CD4-positive, alpha-beta T cell (primary cell): Measurements from ENCODE around the gene GAB3. TPM values are rescaled to one million over a fixed set of nuclear protein-coding genes. Genes with fewer than 3 reads are reported as not detected.

Experiments used
- ATAC-seq: fragments of 200-7000 bp; cut with Tn5 transposase; one replicate; pipeline ENCODE4 v1.10.0; 2022; ENCODE audit warnings: mild to moderate bottlenecking; ENCODE audit not compliant: poor library complexity
- CTCF ChIA-PET: fragments of 350-600 bp; sonication (Branson Sonifier 250); formaldehyde crosslinking; loops from one replicate; lab custom pipeline; 2021; ENCODE audit warnings: antibody characterized with exemption, inconsistent platforms; lab: Charles Lee
- POLR2A ChIA-PET: fragments of 350-600 bp; sonication (Branson Sonifier 250); formaldehyde crosslinking; loops from one replicate; lab custom pipeline; 2021; ENCODE audit warnings: antibody characterized with exemption, inconsistent platforms; lab: Charles Lee
- DNase-seq, 14 experiments: peaks; one replicate each; pipeline ENCODE4 v3.0.0-alpha.2; 2013 to 2020; ENCODE audit warnings: mixed read lengths in 2 of 14
- H3K27ac ChIP-seq, 2 donors: one replicate each; pipeline versions ENCODE4 v1.5.1 to v1.7.0; 2013; ENCODE audit warnings: low read length in 2 of 2, low read depth in 1 of 2, mild to moderate bottlenecking in 1 of 2
- H3K27me3 ChIP-seq, 2 experiments: 1 replicate in 1 of 2; 2 replicates in 1 of 2; pipeline versions ENCODE4 v1.6.1 to v1.7.0; 2013; ENCODE audit warnings: low read length in 2 of 2, control low read depth in 1 of 2, mild to moderate bottlenecking in 1 of 2, moderate library complexity in 1 of 2; ENCODE audit not compliant: insufficient read depth in 2 of 2, control insufficient read depth in 1 of 2
- H3K36me3 ChIP-seq: one replicate; pipeline ENCODE4 v1.6.1; 2013; ENCODE audit warnings: low read length, control low read depth; ENCODE audit not compliant: insufficient read depth
- H3K4me1 ChIP-seq: one replicate; pipeline ENCODE4 v1.6.1; 2013; ENCODE audit warnings: low read length, control low read depth; ENCODE audit not compliant: insufficient read depth
- H3K4me3 ChIP-seq: one replicate; pipeline ENCODE4 v1.5.1; 2013; ENCODE audit warnings: mild to moderate bottlenecking, low read length, moderate library complexity
- H3K9me3 ChIP-seq, 2 experiments: 1 replicate in 1 of 2; 2 replicates in 1 of 2; pipeline versions ENCODE4 v1.6.1 to v1.7.0; 2013; ENCODE audit warnings: low read length in 2 of 2, mild to moderate bottlenecking in 2 of 2, control low read depth in 1 of 2, moderate library complexity in 1 of 2; ENCODE audit not compliant: control insufficient read depth in 1 of 2, insufficient read depth in 1 of 2
- H3K27ac Mint-ChIP-seq: one replicate; pipeline ENCODE4 v1.8.0; 2020; ENCODE audit warnings: mixed read lengths
- H3K27me3 Mint-ChIP-seq: one replicate; pipeline ENCODE4 v1.8.0; 2021; ENCODE audit warnings: mixed read lengths
- H3K36me3 Mint-ChIP-seq: one replicate; pipeline ENCODE4 v1.8.0; 2021; ENCODE audit warnings: low read depth, mixed read lengths
- H3K4me1 Mint-ChIP-seq: one replicate; pipeline ENCODE4 v1.8.0; 2021; ENCODE audit warnings: low read depth, mixed read lengths
- H3K4me3 Mint-ChIP-seq: one replicate; pipeline ENCODE4 v1.8.0; 2020; ENCODE audit warnings: mild to moderate bottlenecking, mixed read lengths
- H3K9me3 Mint-ChIP-seq: one replicate; pipeline ENCODE4 v1.8.0; 2020; ENCODE audit warnings: mixed read lengths
- intact Hi-C, 2 experiments: fragments of 100-400 bp; cut with DNase I in 1 of 2; cut with micrococcal nuclease in 1 of 2; formaldehyde crosslinking; loops; one replicate each; pipeline versions ENCODE4 v1.15.1 to v1.9.0; 2023 to 2025; cut with DNase I, micrococcal nuclease
- total RNA-seq, 174 experiments: library from RNA in 2 of 174; stranded (reverse) in 2 of 174; gene quantifications; one replicate each; pipeline ENCODE4 v1.2.3 and lab custom pipeline; 2021 to 2026
- TF ChIP-seq, protein P1 (sequence below): fragments of 200-600 bp; IDR thresholded peaks from one replicate; pipeline ENCODE4 v1.8.0; 2022; ENCODE audit warnings: antibody characterized with exemption, mild to moderate bottlenecking

GAB3 gene
- total RNA-seq, 2 experiments from 2014 or later = 3.4 to 3.5 TPM

DNA sequence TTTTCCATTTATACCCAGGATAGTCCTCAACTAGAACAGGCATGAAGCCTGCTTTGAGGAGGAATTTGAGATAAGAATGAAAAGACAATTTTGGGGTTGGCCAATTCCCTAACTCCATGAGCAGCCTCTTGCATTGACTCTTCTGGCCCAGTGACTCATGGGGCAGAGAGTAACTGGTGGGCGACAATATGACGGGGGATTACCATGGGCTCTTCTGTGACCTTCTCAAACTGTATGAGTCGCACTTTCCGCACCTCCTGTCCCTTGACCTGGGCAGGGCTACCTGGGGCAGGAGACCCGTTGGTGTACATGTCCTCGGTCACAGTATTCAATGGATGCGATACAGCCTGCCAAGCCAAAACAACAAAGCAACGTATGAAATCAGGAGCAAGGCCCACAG is 41.1 kb upstream of the GAB3 start:
- ChIA-PET CTCF (no interaction called here), POLR2A (no interaction called here)
- Histone ChIP-seq H3K27ac (no peak overlapping the region), H3K4me1 (no peaks in the 10 kb centered on the region), H3K9me3 (no peaks in the 10 kb centered on the region), H3K36me3 (no peaks in the 10 kb centered on the region), H3K4me3 (no peak overlapping the region), H3K27me3 (no peaks in the 10 kb centered on the region)
- Mint-ChIP-seq H3K36me3 (peaks cover 19% of the 10 kb centered on the region), H3K4me3 (no peak overlapping the region), H3K9me3 (no peaks in the 10 kb centered on the region), H3K27me3 (no peaks in the 10 kb centered on the region), H3K4me1 (no peaks in the 10 kb centered on the region), H3K27ac (no peak overlapping the region)
- DNase-seq (no peak), ATAC-seq (no peak)
- TF ChIP-seq, protein P1, sequence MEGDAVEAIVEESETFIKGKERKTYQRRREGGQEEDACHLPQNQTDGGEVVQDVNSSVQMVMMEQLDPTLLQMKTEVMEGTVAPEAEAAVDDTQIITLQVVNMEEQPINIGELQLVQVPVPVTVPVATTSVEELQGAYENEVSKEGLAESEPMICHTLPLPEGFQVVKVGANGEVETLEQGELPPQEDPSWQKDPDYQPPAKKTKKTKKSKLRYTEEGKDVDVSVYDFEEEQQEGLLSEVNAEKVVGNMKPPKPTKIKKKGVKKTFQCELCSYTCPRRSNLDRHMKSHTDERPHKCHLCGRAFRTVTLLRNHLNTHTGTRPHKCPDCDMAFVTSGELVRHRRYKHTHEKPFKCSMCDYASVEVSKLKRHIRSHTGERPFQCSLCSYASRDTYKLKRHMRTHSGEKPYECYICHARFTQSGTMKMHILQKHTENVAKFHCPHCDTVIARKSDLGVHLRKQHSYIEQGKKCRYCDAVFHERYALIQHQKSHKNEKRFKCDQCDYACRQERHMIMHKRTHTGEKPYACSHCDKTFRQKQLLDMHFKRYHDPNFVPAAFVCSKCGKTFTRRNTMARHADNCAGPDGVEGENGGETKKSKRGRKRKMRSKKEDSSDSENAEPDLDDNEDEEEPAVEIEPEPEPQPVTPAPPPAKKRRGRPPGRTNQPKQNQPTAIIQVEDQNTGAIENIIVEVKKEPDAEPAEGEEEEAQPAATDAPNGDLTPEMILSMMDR = no peak
- intact Hi-C loops = no loop called here

DNA sequence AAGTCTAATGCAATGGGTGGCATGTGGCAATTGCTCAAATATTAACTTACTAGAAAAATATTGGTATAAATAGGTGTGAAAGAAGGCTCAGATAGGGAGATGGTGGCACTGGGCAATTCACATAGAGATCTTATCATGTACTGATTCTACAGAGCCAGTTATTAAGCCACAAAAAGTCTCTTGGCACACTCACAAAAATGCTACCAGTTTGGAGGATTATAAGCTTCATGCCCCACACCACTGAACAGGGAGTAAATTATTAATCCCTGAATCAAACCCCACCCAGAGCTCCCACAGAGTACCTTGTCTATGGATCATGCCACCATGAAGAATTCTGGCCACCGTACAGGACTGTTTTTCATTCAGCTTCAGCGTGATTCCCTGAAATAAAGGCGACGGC is 40.6 kb upstream of the GAB3 start:
- Histone ChIP-seq H3K27me3 (no peaks in the 10 kb centered on the region), H3K4me3 (no peak overlapping the region), H3K36me3 (no peaks in the 10 kb centered on the region), H3K9me3 (no peaks in the 10 kb centered on the region), H3K4me1 (no peaks in the 10 kb centered on the region), H3K27ac (no peak overlapping the region)
- Mint-ChIP-seq H3K27ac (no peak overlapping the region), H3K9me3 (no peaks in the 10 kb centered on the region), H3K4me1 (no peaks in the 10 kb centered on the region), H3K4me3 (no peak overlapping the region), H3K27me3 (no peaks in the 10 kb centered on the region), H3K36me3 (peaks cover 19% of the 10 kb centered on the region)
- TF ChIP-seq, protein P1 = no peak
- POLR2A ChIA-PET = no interaction called here
- ATAC-seq (no peak), DNase-seq (no peak)
- CTCF ChIA-PET = no interaction called here
- intact Hi-C loops = no loop called here

DNA sequence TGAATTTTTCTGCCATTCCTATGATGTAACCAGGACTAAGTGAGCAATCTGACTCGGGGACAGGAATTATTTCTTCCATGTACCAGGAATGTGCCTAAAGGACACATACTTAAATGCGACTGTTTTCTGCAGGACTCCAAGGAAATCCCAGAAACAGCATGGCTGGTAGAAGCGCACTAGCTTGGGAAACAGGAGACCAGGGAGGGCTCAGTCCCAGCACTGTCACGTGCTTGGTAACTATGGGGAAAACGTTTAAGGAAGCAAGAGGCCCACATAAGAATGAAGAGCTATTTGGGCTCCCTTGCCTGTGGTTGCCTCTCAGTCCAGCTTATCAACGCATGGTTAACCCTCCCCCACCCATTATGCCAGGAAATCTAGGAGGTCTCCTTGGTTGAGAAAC is 34.8 kb upstream of the GAB3 start:
- H3K36me3 Mint-ChIP-seq = peaks cover 16% of the 10 kb centered on the region
- POLR2A ChIA-PET = no interaction called here
- no peaks in the 10 kb centered on the region for H3K36me3 ChIP-seq

More for the DNA sequence above, 34.8 kb upstream of the GAB3 start:
- no peaks in the 10 kb centered on the region for H3K27me3 Mint-ChIP-seq
- Histone ChIP-seq H3K4me1 (peaks cover 7% of the 10 kb centered on the region), H3K9me3 (no peaks in the 10 kb centered on the region), H3K27me3 (no peaks in the 10 kb centered on the region), H3K27ac (no peak overlapping the region), H3K4me3 (no peak overlapping the region)
- intact Hi-C loops = no loop called here
- CTCF ChIA-PET = no interaction called here
- H3K4me3 Mint-ChIP-seq = no peak overlapping the region
- H3K9me3 Mint-ChIP-seq = no peaks in the 10 kb centered on the region
- no peak overlapping the region for H3K27ac Mint-ChIP-seq
- DNase-seq = no peak
- ATAC-seq = no peak
- TF ChIP-seq, protein P1 = no peak
- H3K4me1 Mint-ChIP-seq = peaks cover 19% of the 10 kb centered on the region
